BJ (cell line): Measurements from ENCODE around the gene UMAD1. TPM values are rescaled to one million over a fixed set of nuclear protein-coding genes. Genes with fewer than 3 reads are reported as not detected.

Source experiments
- CTCF ChIA-PET: fragments of 350-600 bp; formaldehyde crosslinking; extraction: SDS; loops from one replicate; lab custom pipeline; 2021; ENCODE audit warnings: antibody characterized with exemption, inconsistent platforms; lab: Yijun Ruan, JAX
- POLR2A ChIA-PET: fragments of 300-600 bp; sonication (Branson Sonifier 250); formaldehyde crosslinking; extraction: SDS; loops from one replicate; lab custom pipeline; 2021; ENCODE audit warnings: antibody characterized with exemption; lab: Charles Lee
- DNase-seq: peaks from one replicate; pipeline ENCODE4 v3.0.0-alpha.2; 2011; ENCODE audit warnings: low read depth
- H3K27me3 ChIP-seq: 2 replicates; pipeline ENCODE4 v1.6.0; 2011; ENCODE audit warnings: low read length; ENCODE audit not compliant: control insufficient read depth, insufficient read depth
- H3K36me3 ChIP-seq: 2 replicates; pipeline ENCODE4 v1.5.1; 2011; ENCODE audit warnings: low read length; ENCODE audit not compliant: control insufficient read depth, insufficient read depth
- H3K4me3 ChIP-seq: 2 replicates; pipeline ENCODE4 v1.5.1; 2011; ENCODE audit warnings: low read depth, mild to moderate bottlenecking, control low read depth, low read length
- polyA plus RNA-seq: library from polyadenylated mRNA; depleted of rRNA; stranded (reverse); fragments of >200 nt; gene quantifications from 2 replicates; pipeline ENCODE4 v1.2.3, GENCODE V29; 2011
- TF ChIP-seq, protein P1 (sequence below): IDR thresholded peaks from 2 replicates; pipeline ENCODE4 v1.5.1; 2011; ENCODE audit warnings: low read depth, mild to moderate bottlenecking, control low read depth, inconsistent platforms, low read length, moderate library complexity; ENCODE audit not compliant: insufficient read depth

UMAD1 gene
- polyA plus RNA-seq, 1 experiment = 10.1 TPM

DNA sequence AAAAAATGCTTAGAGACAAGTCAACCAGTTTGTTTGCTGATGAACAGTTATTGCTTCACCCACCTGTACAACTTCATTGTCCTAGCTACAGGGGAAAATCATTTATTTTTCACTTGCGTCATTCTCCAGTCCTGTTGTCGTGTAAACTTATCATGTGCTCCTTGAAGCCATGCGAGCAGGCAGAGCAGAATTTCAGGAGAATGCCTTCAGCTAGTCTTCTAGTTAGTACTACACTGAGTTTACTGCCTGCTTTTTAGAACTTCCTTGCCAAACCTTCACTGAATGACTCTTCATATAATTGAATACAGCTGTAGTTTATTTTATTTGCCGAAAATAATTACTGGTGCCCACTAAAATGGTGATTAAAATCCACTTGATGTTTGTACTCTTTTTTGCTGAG lies 62.3 kb downstream of the UMAD1 start:
- CTCF ChIA-PET = interaction anchor here (1.5 kb wide), 1 partner anchor 14 kb away, joined by 4 read pairs; no protein-coding TSS in a partner anchor

GRCh38 chr7:7703427-7703826 lies 62.9 kb downstream of the UMAD1 start:
- ChIA-PET CTCF (interaction anchor here (1.5 kb wide), 1 partner anchor 13 kb away, joined by 4 read pairs; no protein-coding TSS in a partner anchor), POLR2A (no interaction called here)
- Histone ChIP-seq H3K27me3 (no peaks in the 10 kb centered on the region), H3K36me3 (no peaks in the 10 kb centered on the region), H3K4me3 (no peak overlapping the region)
- TF ChIP-seq, protein P1, sequence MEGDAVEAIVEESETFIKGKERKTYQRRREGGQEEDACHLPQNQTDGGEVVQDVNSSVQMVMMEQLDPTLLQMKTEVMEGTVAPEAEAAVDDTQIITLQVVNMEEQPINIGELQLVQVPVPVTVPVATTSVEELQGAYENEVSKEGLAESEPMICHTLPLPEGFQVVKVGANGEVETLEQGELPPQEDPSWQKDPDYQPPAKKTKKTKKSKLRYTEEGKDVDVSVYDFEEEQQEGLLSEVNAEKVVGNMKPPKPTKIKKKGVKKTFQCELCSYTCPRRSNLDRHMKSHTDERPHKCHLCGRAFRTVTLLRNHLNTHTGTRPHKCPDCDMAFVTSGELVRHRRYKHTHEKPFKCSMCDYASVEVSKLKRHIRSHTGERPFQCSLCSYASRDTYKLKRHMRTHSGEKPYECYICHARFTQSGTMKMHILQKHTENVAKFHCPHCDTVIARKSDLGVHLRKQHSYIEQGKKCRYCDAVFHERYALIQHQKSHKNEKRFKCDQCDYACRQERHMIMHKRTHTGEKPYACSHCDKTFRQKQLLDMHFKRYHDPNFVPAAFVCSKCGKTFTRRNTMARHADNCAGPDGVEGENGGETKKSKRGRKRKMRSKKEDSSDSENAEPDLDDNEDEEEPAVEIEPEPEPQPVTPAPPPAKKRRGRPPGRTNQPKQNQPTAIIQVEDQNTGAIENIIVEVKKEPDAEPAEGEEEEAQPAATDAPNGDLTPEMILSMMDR = no peak
- DNase-seq = no peak

More for the DNA sequence above, 62.3 kb downstream of the UMAD1 start:
- peak; percentile 61 for DNase-seq
- Histone ChIP-seq H3K4me3 (no peak overlapping the region), H3K36me3 (no peaks in the 10 kb centered on the region), H3K27me3 (no peaks in the 10 kb centered on the region)
- TF ChIP-seq, protein P1 = no peak
- POLR2A ChIA-PET = no interaction called here

DNA sequence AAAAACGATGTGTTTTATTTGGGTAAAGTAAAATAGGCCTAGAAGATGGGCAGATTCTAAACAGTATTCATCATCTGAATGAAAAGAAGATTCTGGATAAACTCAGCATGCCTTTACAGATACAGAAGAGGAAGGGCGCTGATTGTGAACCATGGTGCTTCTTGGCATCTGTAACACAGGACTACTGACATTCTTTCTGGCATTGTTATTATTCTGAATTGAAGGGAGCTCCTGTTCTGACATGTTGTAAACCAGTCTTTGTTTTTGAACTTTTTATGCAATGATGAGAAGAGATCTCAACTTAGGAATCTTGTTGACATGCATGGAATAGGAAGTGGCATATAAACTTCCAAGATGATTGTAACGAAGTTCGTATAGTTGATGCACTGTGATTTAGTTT lies 64.3 kb downstream of the UMAD1 start:
- TF ChIP-seq, protein P1 = no peak
- Histone ChIP-seq H3K36me3 (no peaks in the 10 kb centered on the region), H3K4me3 (no peak overlapping the region), H3K27me3 (no peaks in the 10 kb centered on the region)
- ChIA-PET CTCF (no interaction called here), POLR2A (no interaction called here)
- no peak for DNase-seq

GRCh38 chr7:7705318-7705717 lies 64.8 kb downstream of the UMAD1 start:
- no peaks in the 10 kb centered on the region for H3K27me3 ChIP-seq
- TF ChIP-seq, protein P1 = no peak
- no peak overlapping the region for H3K4me3 ChIP-seq
- no peak for DNase-seq
- CTCF ChIA-PET = no interaction called here
- POLR2A ChIA-PET = no interaction called here
- H3K36me3 ChIP-seq = no peaks in the 10 kb centered on the region

DNA sequence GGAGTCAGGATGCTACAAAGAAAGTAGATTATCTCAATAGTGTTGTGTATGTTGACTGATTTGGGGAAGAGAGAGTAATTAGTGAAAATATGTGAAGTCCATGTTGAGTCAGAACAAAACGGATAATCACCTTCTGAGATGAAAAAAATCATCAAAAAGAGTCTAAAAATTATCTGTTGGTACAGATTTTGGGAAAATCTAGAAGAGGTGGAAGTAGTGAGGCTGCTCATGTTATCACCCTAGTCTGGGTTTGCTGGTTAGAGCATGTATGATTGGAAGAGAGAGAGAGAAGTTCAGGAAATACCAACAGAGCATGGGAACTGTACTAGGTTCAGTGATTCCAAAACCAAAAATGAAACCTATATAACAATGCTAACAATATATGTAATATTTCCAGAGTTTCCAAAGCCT lies 65.6 kb downstream of the UMAD1 start:
- Histone ChIP-seq H3K36me3 (no peaks in the 10 kb centered on the region), H3K4me3 (no peak overlapping the region), H3K27me3 (no peaks in the 10 kb centered on the region)
- no peak for DNase-seq
- ChIA-PET POLR2A (no interaction called here), CTCF (no interaction called here)
- TF ChIP-seq, protein P1 = no peak
